ENCODE data around the gene FZD7.

DNA sequence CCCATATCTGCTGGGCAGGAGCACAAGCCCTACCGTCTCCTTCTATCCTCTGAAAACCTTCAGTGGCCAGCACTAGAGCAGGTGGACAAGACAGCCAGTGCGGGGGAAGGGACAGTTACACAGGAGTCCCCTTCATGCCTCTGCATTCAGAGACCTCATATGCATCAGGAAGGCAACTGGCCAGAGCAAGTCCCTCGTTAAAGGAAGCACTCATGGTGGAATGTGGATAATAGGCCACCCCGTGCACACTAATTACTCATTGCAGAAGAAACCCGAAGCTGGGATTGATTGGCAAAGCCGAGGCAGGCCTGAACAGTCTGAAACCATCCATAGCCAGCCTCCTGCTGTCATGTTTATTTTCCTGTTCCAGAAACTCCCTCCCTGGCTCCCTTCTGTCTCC, 50.6 kb downstream of the FZD7 start:
- TF ChIP-seq, protein P1, sequence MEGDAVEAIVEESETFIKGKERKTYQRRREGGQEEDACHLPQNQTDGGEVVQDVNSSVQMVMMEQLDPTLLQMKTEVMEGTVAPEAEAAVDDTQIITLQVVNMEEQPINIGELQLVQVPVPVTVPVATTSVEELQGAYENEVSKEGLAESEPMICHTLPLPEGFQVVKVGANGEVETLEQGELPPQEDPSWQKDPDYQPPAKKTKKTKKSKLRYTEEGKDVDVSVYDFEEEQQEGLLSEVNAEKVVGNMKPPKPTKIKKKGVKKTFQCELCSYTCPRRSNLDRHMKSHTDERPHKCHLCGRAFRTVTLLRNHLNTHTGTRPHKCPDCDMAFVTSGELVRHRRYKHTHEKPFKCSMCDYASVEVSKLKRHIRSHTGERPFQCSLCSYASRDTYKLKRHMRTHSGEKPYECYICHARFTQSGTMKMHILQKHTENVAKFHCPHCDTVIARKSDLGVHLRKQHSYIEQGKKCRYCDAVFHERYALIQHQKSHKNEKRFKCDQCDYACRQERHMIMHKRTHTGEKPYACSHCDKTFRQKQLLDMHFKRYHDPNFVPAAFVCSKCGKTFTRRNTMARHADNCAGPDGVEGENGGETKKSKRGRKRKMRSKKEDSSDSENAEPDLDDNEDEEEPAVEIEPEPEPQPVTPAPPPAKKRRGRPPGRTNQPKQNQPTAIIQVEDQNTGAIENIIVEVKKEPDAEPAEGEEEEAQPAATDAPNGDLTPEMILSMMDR (IDR thresholded peaks at IDR 0.05) = no peak
- no peak for TF ChIP-seq POLR2A (IDR thresholded peaks at IDR 0.05)

Measured in testis (tissue), 2 donors.